HG03558 (cell line): ENCODE measurements around the gene CLOCK.

ENCODE experiments used
- ATAC-seq: cut with Tn5 transposase; IDR thresholded peaks from one replicate; pipeline ENCODE4 v1.9.1; 2021; ENCODE audit warnings: moderate number of reproducible peaks; ENCODE audit not compliant: unreplicated experiment; ENCODE audit errors: extremely low read depth

The CLOCK gene

DNA sequence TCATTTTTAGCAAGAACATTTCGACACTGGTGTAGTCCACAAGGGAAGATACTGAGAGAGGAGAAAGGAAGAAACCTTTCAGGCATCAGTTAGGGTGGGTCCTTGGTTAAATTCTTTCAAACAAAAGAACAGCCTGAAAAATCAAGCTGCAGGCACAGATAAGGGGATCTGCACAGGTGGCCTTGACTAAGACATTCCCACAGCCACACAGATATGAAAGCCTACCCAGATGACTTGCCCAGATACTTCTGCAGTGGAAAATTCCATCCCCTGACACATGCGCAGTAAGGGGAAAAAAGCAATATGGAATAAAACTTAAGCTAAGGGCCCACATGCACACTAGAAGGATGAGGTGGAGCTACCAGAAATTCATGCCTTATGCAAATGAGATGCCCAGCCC lies 159.9 kb downstream of the CLOCK start:
- no peak for ATAC-seq

DNA sequence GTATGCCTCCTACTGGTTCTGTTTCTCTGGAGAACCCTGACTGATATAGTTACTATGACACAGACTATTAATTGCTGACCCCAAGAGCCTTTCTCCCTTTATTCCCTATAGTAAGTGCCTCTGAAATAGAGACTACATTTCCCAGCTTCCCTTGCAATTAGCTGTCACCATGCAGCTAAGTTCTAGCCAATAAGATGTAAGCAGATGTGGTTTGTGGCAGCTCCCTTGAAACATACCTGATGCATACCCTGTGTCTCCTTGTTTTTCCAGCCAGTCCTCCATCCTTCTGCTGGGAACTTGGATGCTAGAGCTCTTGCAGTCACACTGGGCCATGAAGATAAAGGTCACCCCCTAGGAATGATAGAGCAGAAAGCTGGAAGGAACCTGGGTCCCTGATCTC lies 160.6 kb downstream of the CLOCK start:
- ATAC-seq: no peak

DNA sequence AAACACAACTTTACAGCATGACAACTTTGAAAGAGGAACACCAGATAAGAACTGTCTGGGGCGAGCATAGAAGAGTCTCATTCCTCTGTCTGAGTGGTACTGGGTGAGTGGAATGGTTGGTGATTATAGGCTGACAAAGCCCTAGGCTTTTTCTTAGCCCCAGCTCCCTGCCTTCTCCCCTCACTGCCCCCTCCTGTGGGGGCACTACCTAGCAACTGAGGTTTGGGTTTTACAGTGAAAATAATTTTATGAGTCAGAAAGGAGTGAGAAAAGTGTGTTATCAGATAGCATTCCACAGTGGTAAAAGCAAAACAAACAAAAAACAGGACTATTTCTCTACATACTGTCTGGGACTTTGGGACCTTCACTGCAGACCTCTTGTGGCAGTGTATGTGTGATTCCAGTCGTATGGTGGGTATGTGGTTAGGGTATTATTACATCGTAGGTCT lies 161.5 kb downstream of the CLOCK start:
- ATAC-seq: no peak

DNA sequence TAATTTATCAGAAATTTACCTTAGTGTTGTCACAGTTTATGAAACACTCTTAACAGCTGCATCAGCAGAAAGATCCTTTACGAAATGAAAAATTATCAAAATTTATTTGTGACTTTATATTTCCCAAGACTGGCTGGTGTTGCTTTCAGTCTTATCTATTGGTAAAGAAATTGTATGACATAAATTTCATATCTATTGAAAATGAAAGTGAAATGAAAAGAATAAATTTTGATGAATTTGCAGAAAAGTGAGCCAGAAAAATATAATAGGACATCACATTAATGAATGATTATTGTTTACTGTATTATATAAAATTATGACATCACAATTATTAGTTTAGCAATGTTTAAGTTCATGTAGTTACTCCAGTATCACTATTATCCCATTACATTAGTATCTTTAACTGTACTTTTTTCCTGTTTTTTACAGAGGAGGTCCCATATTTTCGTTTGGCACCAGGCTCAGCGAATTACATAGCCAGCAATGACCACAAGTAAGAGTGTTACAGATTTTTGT lies 164.2 kb downstream of the CLOCK start:
- ATAC-seq: no peak

DNA sequence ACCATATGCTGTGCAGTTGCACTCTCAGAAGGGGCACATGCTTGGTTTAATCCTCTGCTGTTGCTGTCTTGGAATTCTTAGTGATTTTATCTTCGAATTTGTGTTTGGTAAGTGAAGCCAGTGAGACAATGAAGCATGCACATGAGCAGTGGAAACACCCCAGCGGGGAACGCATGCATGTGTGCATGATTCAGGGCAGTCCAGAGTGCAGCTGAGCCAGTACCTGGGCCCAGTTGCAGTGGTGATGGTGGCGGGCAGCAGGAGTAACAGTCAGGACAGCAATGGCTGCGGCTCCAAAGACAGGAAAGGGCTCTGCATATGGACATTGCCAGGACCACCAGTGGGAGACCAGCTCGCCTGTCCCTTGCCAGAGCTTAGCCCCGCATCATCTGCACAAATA lies 165.2 kb downstream of the CLOCK start:
- ATAC-seq: no peak

GRCh38 chr4:55380576-55380975 lies 166.1 kb downstream of the CLOCK start:
- no peak for ATAC-seq

GRCh38 chr4:55378617-55379467 lies 167.9 kb downstream of the CLOCK start:
- ATAC-seq: no peak
